ENCODE results near the gene NRN1L.

The NRN1L gene

DNA sequence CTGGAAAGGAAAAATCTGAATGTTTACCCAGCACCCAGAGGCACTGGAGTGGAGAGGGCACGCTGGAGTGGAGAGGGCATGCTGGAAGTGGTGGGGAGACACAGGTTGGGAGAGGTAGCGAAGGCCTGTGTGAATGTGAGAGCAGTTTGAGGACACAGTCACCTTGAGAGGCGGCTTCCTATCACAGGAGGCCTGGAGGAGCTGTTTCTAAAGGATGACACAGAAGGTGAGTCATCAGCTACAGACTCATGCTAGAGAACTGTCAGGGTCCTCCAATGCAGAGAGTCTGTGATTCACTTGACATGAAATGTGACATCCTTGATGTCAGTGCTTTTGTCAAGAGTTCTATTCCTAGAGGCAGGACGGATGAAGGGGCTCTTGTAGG, 33.2 kb downstream of the NRN1L start:
- peak; percentile 87 for DNase-seq (ENCODE audit: low spot score)
- POLR2A ChIA-PET (ENCODE audit: low non-redundant PET) = no interaction called here
- H3K27ac ChIP-seq = peak overlapping the region; percentile 79
- CTCF ChIA-PET = interaction anchor here (0.7 to 1.3 kb wide), 2 partner anchors 11 to 101 kb away, joined by 3 read pairs; no protein-coding TSS in a partner anchor
- no peak for TF ChIP-seq CTCF (conservative IDR thresholded peaks at IDR 0.05; ENCODE audit: low read depth)

GRCh38 chr16:67919622-67920221, 35.0 kb downstream of the NRN1L start:
- POLR2A ChIA-PET (ENCODE audit: low non-redundant PET) = no interaction called here
- no peak for DNase-seq (ENCODE audit: low spot score)
- CTCF ChIA-PET = interaction anchor here (0.6 to 0.8 kb wide), 3 partner anchors 36 to 103 kb away, joined by 3 to 4 read pairs (median 4); partner anchors contain the start of gene NRN1L
- H3K27ac ChIP-seq = 0 out of 2 replicates have a peak overlapping the region, but pooled peaks have one; percentile 6
- TF ChIP-seq CTCF (conservative IDR thresholded peaks at IDR 0.05; ENCODE audit: low read depth) = no peak

DNA sequence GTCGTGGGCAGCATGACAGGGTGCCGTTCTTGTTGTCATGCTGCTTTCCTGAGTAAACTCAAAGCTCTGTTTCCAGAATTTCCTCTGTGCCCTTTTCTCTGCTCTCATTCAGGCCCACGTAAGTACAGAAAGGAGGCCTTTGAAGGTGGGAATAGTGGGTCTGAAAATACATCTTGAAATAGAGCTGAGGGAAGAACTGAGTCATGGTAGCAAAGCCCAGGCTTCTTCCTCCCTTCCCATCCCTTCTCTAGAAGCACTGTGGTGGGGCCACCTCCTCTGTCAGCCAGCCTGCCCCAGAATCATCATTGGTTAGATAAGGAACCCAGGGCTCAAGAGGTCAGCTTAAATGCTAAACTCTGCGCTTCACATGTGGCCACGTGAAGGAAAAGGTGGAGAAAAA, 37.5 kb downstream of the NRN1L start:
- TF ChIP-seq CTCF (conservative IDR thresholded peaks at IDR 0.05; ENCODE audit: low read depth) = no peak
- POLR2A ChIA-PET (ENCODE audit: low non-redundant PET) = no interaction called here
- no peak for DNase-seq (ENCODE audit: low spot score)
- peak overlapping the region; percentile 31 for H3K27ac ChIP-seq
- CTCF ChIA-PET = interaction anchor here (0.5 to 1.5 kb wide), 3 partner anchors 103 to 154 kb away, joined by 3 to 9 read pairs (median 8); no protein-coding TSS in a partner anchor

GRCh38 chr16:67922740-67923139, 38.1 kb downstream of the NRN1L start:
- ChIA-PET CTCF (interaction anchor here (0.7 to 1.5 kb wide), 2 partner anchors 104 to 106 kb away, joined by 3 to 8 read pairs; no protein-coding TSS in a partner anchor), POLR2A (ENCODE audit: low non-redundant PET) (no interaction called here)
- no peak for TF ChIP-seq CTCF (conservative IDR thresholded peaks at IDR 0.05; ENCODE audit: low read depth)
- peak overlapping the region; percentile 31 for H3K27ac ChIP-seq
- no peak for DNase-seq (ENCODE audit: low spot score)

GRCh38 chr16:67923414-67924116, 38.9 kb downstream of the NRN1L start:
- CTCF ChIA-PET = interaction anchor here (0.7 to 1.5 kb wide), 2 partner anchors 105 to 107 kb away, joined by 3 to 8 read pairs; no protein-coding TSS in a partner anchor
- DNase-seq (ENCODE audit: low spot score) = no peak
- POLR2A ChIA-PET (ENCODE audit: low non-redundant PET) = no interaction called here
- H3K27ac ChIP-seq = peak overlapping the region; percentile 8
- no peak for TF ChIP-seq CTCF (conservative IDR thresholded peaks at IDR 0.05; ENCODE audit: low read depth)

GRCh38 chr16:67924140-67924906, 39.6 kb downstream of the NRN1L start:
- H3K27ac ChIP-seq = peak overlapping the region; percentile 8; the same call in 1 of the 2 replicates
- POLR2A ChIA-PET (ENCODE audit: low non-redundant PET) = no interaction called here
- no peak for TF ChIP-seq CTCF (conservative IDR thresholded peaks at IDR 0.05; ENCODE audit: low read depth)
- CTCF ChIA-PET = interaction anchor here (0.9 kb wide), 1 partner anchor 41 kb away, joined by 4 read pairs; no protein-coding TSS in a partner anchor
- no peak for DNase-seq (ENCODE audit: low spot score)
